Liver (tissue), 9 donors: ENCODE measurements around the gene KRT81. TPM values are rescaled to one million over a fixed set of nuclear protein-coding genes. Genes with fewer than 3 reads are reported as not detected.

Source experiments
- DNase-seq: peaks from one replicate; pipeline ENCODE4 v3.0.0-alpha.2; 2017; ENCODE audit warnings: low spot score
- H3K27ac ChIP-seq, 2 donors: one replicate each; pipeline ENCODE4 v1.7.0; 2013; ENCODE audit warnings: inconsistent platforms in 2 of 2, low read length in 2 of 2, control low read depth in 1 of 2, low read depth in 1 of 2, mild to moderate bottlenecking in 1 of 2
- H3K27me3 ChIP-seq, 4 donors: one replicate each; pipeline versions ENCODE4 v1.6.1 to v1.7.0; 2013; ENCODE audit warnings: low read length in 3 of 4, inconsistent platforms in 1 of 4, mild to moderate bottlenecking in 1 of 4, moderate library complexity in 1 of 4; ENCODE audit not compliant: control insufficient read depth in 4 of 4, insufficient read depth in 4 of 4
- H3K36me3 ChIP-seq, 4 donors: one replicate each; pipeline versions ENCODE4 v1.6.1 to v1.7.0; 2013; ENCODE audit warnings: low read length in 3 of 4, mild to moderate bottlenecking in 3 of 4, low read depth in 1 of 4, moderate library complexity in 1 of 4; ENCODE audit not compliant: control insufficient read depth in 4 of 4, insufficient read depth in 3 of 4
- H3K4me1 ChIP-seq, 4 donors: one replicate each; pipeline versions ENCODE4 v1.6.1 to v1.7.0; 2013; ENCODE audit warnings: low read length in 3 of 4, mild to moderate bottlenecking in 3 of 4, moderate library complexity in 1 of 4; ENCODE audit not compliant: control insufficient read depth in 4 of 4, insufficient read depth in 4 of 4
- H3K4me3 ChIP-seq, 3 donors: one replicate each; pipeline versions ENCODE4 v1.6.1 to v1.7.0; 2013; ENCODE audit warnings: low read length in 3 of 3, control low read depth in 1 of 3, low read depth in 1 of 3, mild to moderate bottlenecking in 1 of 3
- H3K9ac ChIP-seq, 2 donors: one replicate each; pipeline ENCODE4 v1.7.0; 2013; ENCODE audit warnings: low read length in 2 of 2, mild to moderate bottlenecking in 2 of 2, moderate library complexity in 2 of 2, control low read depth in 1 of 2, low read depth in 1 of 2
- H3K9me3 ChIP-seq, 4 donors: one replicate each; pipeline versions ENCODE4 v1.6.1 to v1.7.0; 2013; ENCODE audit warnings: low read length in 3 of 4; ENCODE audit not compliant: control insufficient read depth in 4 of 4
- ATF3 ChIP-seq: IDR thresholded peaks from 2 replicates; pipeline ENCODE4 v1.6.1; 2016; ENCODE audit warnings: antibody characterized with exemption
- EGR1 ChIP-seq, 2 donors: IDR thresholded peaks; 2 replicates each; pipeline ENCODE4 v1.6.1; 2016 to 2018; ENCODE audit warnings: antibody characterized with exemption in 2 of 2, low read depth in 2 of 2
- FOXA1 ChIP-seq: IDR thresholded peaks from 2 replicates; pipeline ENCODE4 v1.6.1; 2016; ENCODE audit warnings: antibody characterized with exemption
- GABPA ChIP-seq, 2 donors: IDR thresholded peaks in 1 of 2; conservative IDR thresholded peaks in 1 of 2; 2 replicates each; pipeline ENCODE4 v1.6.1; 2016; ENCODE audit warnings: antibody characterized with exemption in 2 of 2, mild to moderate bottlenecking in 1 of 2, moderate library complexity in 1 of 2
- HNF4A ChIP-seq, 2 donors: conservative IDR thresholded peaks; 2 replicates each; pipeline ENCODE4 v1.6.1; 2016; ENCODE audit warnings: antibody characterized with exemption in 2 of 2, mild to moderate bottlenecking in 2 of 2
- NR2F2 ChIP-seq: IDR thresholded peaks from 2 replicates; pipeline ENCODE4 v1.6.1; 2016; ENCODE audit warnings: antibody characterized with exemption
- RAD21 ChIP-seq, 2 donors: IDR thresholded peaks; 2 replicates each; pipeline ENCODE4 v1.6.1; 2016; ENCODE audit warnings: antibody characterized with exemption in 2 of 2, mild to moderate bottlenecking in 2 of 2
- RXRA ChIP-seq, 2 donors: IDR thresholded peaks; 2 replicates each; pipeline ENCODE4 v1.6.1; 2017 to 2018; ENCODE audit warnings: antibody characterized with exemption in 2 of 2, mild to moderate bottlenecking in 1 of 2
- TAF1 ChIP-seq: conservative IDR thresholded peaks from 2 replicates; pipeline ENCODE4 v1.6.1; 2016; ENCODE audit warnings: antibody characterized with exemption, mild to moderate bottlenecking
- YY1 ChIP-seq: IDR thresholded peaks from 2 replicates; pipeline ENCODE4 v1.6.1; 2016; ENCODE audit warnings: antibody characterized with exemption, mild to moderate bottlenecking
- WGBS: extraction: QIAGEN DNeasy Blood & Tissue Kit; methylation state at CpG from one replicate; pipeline ENCODE4 v1.1.7; 2013; 5-methylcytosine and 5-hydroxymethylcytosine counted together
- polyA plus RNA-seq, 2 donors: library from polyadenylated mRNA; stranded (reverse) in 1 of 2; unstranded in 1 of 2; fragments of 200-250 nt in 1 of 2; fragments of >200 nt in 1 of 2; fragmentation: Nextera tagmentation in 1 of 2; extraction: Ambion mirVana in 1 of 2; gene quantifications; one replicate each; pipeline versions ENCODE4 v1.2.1 to v1.2.3, GENCODE V29; 2013 to 2015
- total RNA-seq, 2 donors: library from RNA; depleted of rRNA; stranded (reverse); fragments of >200 nt; gene quantifications; one replicate each; pipeline ENCODE4 v1.2.3, GENCODE V29; 2014
- TF ChIP-seq, protein P1 (sequence below): IDR thresholded peaks from 2 replicates; pipeline ENCODE4 v1.6.1; 2016; ENCODE audit warnings: antibody characterized with exemption, mild to moderate bottlenecking
- TF ChIP-seq, protein P2 (sequence below): IDR thresholded peaks from 2 replicates; pipeline ENCODE4 v1.6.1; 2016; ENCODE audit warnings: antibody characterized with exemption
- TF ChIP-seq, protein P3 (sequence below): fragments of 150-350 bp; IDR thresholded peaks from 2 replicates; pipeline ENCODE4 v1.5.1; 2017; ENCODE audit warnings: improper control_type of control experiment, low read depth, low read length; ENCODE audit not compliant: missing input control
- donor health status: healthy.
- donor health status: healthy.
- donor health status: healthy.
- donor health status: healthy.
- donor health status: healthy.

Gene KRT81
- total and polyA plus RNA-seq, 4 donors = not detected

DNA sequence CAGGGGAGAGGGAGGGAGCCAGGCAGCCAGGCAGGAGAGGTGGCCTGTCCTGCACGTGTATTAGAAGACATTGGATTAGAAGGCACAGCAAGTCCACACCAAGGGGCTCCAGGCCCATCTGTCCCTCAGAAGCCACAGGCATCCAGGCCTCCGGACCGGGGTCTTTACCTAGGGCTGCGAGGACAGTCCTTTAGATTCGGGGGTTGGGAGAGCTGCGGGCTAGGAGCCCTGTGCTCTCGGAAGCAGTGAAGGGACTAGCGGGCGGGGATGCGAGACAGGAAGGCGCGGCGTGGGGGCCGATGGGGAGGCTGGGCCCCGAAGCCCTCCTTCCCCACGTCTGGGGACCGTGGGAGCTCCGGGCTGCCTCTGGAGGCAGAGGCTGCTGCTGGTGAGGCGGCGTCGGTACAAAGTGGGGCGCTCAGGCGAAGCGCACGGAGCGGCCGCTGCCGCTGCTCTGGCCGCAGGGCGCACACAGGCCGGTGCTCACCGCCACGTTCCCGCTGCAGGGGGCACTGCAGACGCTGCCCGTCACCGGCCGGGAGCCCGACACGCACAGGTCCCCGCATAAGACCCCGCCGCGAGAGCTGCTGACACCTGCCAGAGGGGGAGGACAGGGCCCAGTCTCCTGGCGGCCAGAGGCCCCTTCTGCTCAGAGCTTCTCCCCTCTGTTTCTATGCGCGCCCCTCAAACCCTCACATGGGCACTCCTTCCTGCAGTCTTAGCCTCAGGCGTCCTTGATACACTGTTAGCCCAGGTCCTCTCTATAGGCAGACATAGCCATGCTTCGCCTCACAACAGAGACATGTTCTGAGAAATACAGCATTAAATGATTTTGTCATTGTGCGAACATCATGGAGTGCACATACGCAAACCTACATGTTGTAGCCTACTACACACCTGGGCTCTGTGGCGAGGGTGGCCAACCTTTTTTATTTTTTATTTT is 41.0 kb downstream of the KRT81 start:
- TF ChIP-seq FOXA1 (no peak), HNF4A (conservative IDR thresholded peaks at IDR 0.05) (no peak), RXRA (IDR thresholded peaks at IDR 0.05) (no peak), GABPA (IDR thresholded peaks at IDR 0.05 in 1 of 2, conservative IDR thresholded peaks at IDR 0.05 in 1 of 2) (no peak), YY1 (no peak), NR2F2 (no peak), RAD21 (IDR thresholded peaks at IDR 0.05) (no peak), EGR1 (IDR thresholded peaks at IDR 0.05; ENCODE audit: low read depth in 2 of 2) (no peak), ATF3 (no peak)
- TF ChIP-seq, protein P1, sequence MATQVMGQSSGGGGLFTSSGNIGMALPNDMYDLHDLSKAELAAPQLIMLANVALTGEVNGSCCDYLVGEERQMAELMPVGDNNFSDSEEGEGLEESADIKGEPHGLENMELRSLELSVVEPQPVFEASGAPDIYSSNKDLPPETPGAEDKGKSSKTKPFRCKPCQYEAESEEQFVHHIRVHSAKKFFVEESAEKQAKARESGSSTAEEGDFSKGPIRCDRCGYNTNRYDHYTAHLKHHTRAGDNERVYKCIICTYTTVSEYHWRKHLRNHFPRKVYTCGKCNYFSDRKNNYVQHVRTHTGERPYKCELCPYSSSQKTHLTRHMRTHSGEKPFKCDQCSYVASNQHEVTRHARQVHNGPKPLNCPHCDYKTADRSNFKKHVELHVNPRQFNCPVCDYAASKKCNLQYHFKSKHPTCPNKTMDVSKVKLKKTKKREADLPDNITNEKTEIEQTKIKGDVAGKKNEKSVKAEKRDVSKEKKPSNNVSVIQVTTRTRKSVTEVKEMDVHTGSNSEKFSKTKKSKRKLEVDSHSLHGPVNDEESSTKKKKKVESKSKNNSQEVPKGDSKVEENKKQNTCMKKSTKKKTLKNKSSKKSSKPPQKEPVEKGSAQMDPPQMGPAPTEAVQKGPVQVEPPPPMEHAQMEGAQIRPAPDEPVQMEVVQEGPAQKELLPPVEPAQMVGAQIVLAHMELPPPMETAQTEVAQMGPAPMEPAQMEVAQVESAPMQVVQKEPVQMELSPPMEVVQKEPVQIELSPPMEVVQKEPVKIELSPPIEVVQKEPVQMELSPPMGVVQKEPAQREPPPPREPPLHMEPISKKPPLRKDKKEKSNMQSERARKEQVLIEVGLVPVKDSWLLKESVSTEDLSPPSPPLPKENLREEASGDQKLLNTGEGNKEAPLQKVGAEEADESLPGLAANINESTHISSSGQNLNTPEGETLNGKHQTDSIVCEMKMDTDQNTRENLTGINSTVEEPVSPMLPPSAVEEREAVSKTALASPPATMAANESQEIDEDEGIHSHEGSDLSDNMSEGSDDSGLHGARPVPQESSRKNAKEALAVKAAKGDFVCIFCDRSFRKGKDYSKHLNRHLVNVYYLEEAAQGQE = no peak
- TF ChIP-seq, protein P2, sequence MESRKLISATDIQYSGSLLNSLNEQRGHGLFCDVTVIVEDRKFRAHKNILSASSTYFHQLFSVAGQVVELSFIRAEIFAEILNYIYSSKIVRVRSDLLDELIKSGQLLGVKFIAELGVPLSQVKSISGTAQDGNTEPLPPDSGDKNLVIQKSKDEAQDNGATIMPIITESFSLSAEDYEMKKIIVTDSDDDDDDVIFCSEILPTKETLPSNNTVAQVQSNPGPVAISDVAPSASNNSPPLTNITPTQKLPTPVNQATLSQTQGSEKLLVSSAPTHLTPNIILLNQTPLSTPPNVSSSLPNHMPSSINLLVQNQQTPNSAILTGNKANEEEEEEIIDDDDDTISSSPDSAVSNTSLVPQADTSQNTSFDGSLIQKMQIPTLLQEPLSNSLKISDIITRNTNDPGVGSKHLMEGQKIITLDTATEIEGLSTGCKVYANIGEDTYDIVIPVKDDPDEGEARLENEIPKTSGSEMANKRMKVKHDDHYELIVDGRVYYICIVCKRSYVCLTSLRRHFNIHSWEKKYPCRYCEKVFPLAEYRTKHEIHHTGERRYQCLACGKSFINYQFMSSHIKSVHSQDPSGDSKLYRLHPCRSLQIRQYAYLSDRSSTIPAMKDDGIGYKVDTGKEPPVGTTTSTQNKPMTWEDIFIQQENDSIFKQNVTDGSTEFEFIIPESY = no peak
- TF ChIP-seq, protein P3, sequence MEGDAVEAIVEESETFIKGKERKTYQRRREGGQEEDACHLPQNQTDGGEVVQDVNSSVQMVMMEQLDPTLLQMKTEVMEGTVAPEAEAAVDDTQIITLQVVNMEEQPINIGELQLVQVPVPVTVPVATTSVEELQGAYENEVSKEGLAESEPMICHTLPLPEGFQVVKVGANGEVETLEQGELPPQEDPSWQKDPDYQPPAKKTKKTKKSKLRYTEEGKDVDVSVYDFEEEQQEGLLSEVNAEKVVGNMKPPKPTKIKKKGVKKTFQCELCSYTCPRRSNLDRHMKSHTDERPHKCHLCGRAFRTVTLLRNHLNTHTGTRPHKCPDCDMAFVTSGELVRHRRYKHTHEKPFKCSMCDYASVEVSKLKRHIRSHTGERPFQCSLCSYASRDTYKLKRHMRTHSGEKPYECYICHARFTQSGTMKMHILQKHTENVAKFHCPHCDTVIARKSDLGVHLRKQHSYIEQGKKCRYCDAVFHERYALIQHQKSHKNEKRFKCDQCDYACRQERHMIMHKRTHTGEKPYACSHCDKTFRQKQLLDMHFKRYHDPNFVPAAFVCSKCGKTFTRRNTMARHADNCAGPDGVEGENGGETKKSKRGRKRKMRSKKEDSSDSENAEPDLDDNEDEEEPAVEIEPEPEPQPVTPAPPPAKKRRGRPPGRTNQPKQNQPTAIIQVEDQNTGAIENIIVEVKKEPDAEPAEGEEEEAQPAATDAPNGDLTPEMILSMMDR = no peak
- H3K4me1 ChIP-seq = no peaks in the 10 kb centered on the region
- no peak overlapping the region for H3K9ac ChIP-seq
- no peaks in the 10 kb centered on the region for H3K36me3 ChIP-seq
- H3K27ac ChIP-seq = no peak overlapping the region
- 39% methylated on average over 52 of the region's 52 CpGs for WGBS
- H3K4me3 ChIP-seq = no peak overlapping the region
- H3K9me3 ChIP-seq = no peaks in the 10 kb centered on the region
- DNase-seq = no peak
- peaks cover 0 to 9% (median 1%) of the 10 kb centered on the region in 4 donors for H3K27me3 ChIP-seq

DNA sequence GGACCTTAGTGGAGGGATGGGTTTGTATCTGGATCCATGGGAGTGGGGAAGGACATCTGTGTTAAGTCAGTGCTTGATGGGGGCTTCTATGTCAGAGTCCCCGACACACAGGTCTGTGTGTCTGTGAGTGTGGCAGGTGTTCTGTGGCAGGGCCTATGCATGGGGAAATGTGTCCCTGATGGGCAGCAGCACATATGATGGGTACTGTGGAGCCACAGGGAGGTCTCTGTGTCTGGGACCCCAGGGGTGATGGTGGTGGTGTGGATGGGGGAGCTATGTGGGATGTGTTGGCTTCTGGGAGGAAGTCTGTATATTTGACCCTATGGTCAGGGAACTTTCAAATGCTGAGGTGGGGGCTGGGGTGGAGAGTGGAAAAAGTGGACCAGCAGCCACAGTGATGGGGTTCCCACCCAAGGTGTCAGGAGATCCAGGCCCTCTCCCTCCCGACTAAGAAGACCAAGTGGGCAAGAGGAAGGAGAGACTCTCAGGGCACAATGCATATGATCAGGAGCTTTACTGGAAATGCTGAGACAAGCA is 41.8 kb downstream of the KRT81 start:
- no peak for DNase-seq
- H3K27me3 ChIP-seq = peaks cover 0 to 9% (median 1%) of the 10 kb centered on the region in 4 donors
- no peaks in the 10 kb centered on the region for H3K9me3 ChIP-seq
- no peak overlapping the region for H3K4me3 ChIP-seq
- no peaks in the 10 kb centered on the region for H3K36me3 ChIP-seq
- H3K9ac ChIP-seq = no peak overlapping the region
- WGBS = 66% methylated on average over 2 of the region's 2 CpGs
- H3K4me1 ChIP-seq = no peaks in the 10 kb centered on the region
- no peak overlapping the region for H3K27ac ChIP-seq
- no peak for TF ChIP-seq TAF1
- no peak for TF ChIP-seq FOXA1
- TF ChIP-seq, protein P1 = no peak
- no peak for TF ChIP-seq NR2F2
- TF ChIP-seq, protein P3 = no peak
- no peak for TF ChIP-seq ATF3
